OCI-LY7 (cell line): Measurements from ENCODE around the gene TFPT. TPM values are rescaled to one million over a fixed set of nuclear protein-coding genes. Genes with fewer than 3 reads are reported as not detected.

Experiments
- BruUV-seq: library from RNA; stranded (reverse); fragments of 400-500 nt; replicated peaks from 2 replicates; lab custom pipeline; 2021; lab: Mats Ljungman, UMichigan
- CTCF ChIA-PET: fragments of 300-600 bp; sonication (Branson Sonifier 250); formaldehyde crosslinking; loops from one replicate; lab custom pipeline; 2022; ENCODE audit warnings: antibody characterized with exemption; ENCODE audit not compliant: unreplicated experiment; lab: Charles Lee
- POLR2A ChIA-PET: fragments of 300-600 bp; sonication (Branson Sonifier 250); formaldehyde crosslinking; loops from one replicate; lab custom pipeline; 2022; ENCODE audit warnings: antibody characterized with exemption; lab: Charles Lee
- DNase-seq: peaks from one replicate; pipeline ENCODE4 v3.0.0-alpha.2; 2015; ENCODE audit warnings: low spot score
- H2AFZ ChIP-seq: fragments of 200-600 bp; sonication (generic), shearing (Covaris generic); 2 replicates; pipeline ENCODE4 v1.6.1; 2014; ENCODE audit warnings: mild to moderate bottlenecking, antibody characterized with exemption, low read length, moderate library complexity
- H3K27ac ChIP-seq: fragments of 200-600 bp; sonication (generic); 2 replicates; pipeline ENCODE4 v1.5.1; 2014; ENCODE audit warnings: mixed run types, low read depth, mild to moderate bottlenecking, moderate library complexity, low read length, inconsistent platforms; ENCODE audit not compliant: poor library complexity, severe bottlenecking
- H3K36me3 ChIP-seq: fragments of 200-600 bp; sonication (generic); 2 replicates; pipeline ENCODE4 v1.6.1; 2014; ENCODE audit warnings: mild to moderate bottlenecking, antibody characterized with exemption, low read length, moderate library complexity, mixed read lengths; ENCODE audit not compliant: insufficient read depth
- H3K4me1 ChIP-seq: fragments of 200-600 bp; sonication (generic); 2 replicates; pipeline ENCODE4 v1.5.1; 2014; ENCODE audit warnings: mild to moderate bottlenecking, low read length; ENCODE audit not compliant: insufficient read depth, poor library complexity, severe bottlenecking
- H3K4me2 ChIP-seq: fragments of 200-600 bp; sonication (generic); 2 replicates; pipeline ENCODE4 v1.6.1; 2014; ENCODE audit warnings: mild to moderate bottlenecking, low read length
- H3K4me3 ChIP-seq: fragments of 200-600 bp; sonication (generic); 2 replicates; pipeline ENCODE4 v1.5.1; 2014; ENCODE audit warnings: mild to moderate bottlenecking, low read depth, low read length; ENCODE audit not compliant: poor library complexity, severe bottlenecking
- H3K79me2 ChIP-seq: fragments of 200-600 bp; sonication (generic); 2 replicates; pipeline ENCODE4 v1.6.1; 2016; ENCODE audit warnings: low read depth, mild to moderate bottlenecking, low read length, moderate library complexity, mixed read lengths; ENCODE audit not compliant: insufficient read depth
- H3K9me2 ChIP-seq: fragments of 200-600 bp; sonication (generic); 2 replicates; pipeline ENCODE4 v1.6.1; 2016; ENCODE audit warnings: mild to moderate bottlenecking, low read length, mixed read lengths; ENCODE audit not compliant: insufficient read depth
- H3K9me3 ChIP-seq: fragments of 200-600 bp; sonication (generic); 2 replicates; pipeline ENCODE4 v1.6.1; 2014; ENCODE audit warnings: mild to moderate bottlenecking, mixed run types, low read length, mixed read lengths
- H4K20me1 ChIP-seq: fragments of 200-600 bp; sonication (generic); 2 replicates; pipeline ENCODE4 v1.6.1; 2014; ENCODE audit warnings: mild to moderate bottlenecking, antibody characterized with exemption, low read length, moderate library complexity, mixed read lengths; ENCODE audit not compliant: insufficient read depth
- EZH2phosphoT487 ChIP-seq: fragments of 200-600 bp; sonication (generic); IDR thresholded peaks from 2 replicates; pipeline ENCODE4 v1.6.1; 2018; ENCODE audit warnings: low read depth, borderline replicate concordance, mild to moderate bottlenecking, mixed run types, antibody characterized with exemption, low read length, moderate library complexity, mixed read lengths
- intact Hi-C: fragments of 100-400 bp; cut with micrococcal nuclease; formaldehyde crosslinking; loops from one replicate; pipeline ENCODE4 v1.10.0; 2022; ENCODE audit not compliant: unreplicated experiment
- total RNA-seq, 2 experiments: library from RNA; depleted of rRNA in 1 of 2; stranded (reverse); fragments of >200 nt in 1 of 2; shearing (Covaris generic) in 1 of 2; gene quantifications; 2 replicates each; pipeline ENCODE4 v1.2.3, GENCODE V29; 2014 to 2022
- TF ChIP-seq, protein P1 (sequence below): fragments of 200-600 bp; sonication (generic); conservative IDR thresholded peaks from 2 replicates; pipeline ENCODE4 v1.5.1; 2014; ENCODE audit warnings: mild to moderate bottlenecking, antibody characterized with exemption, low read length, moderate library complexity, mixed read lengths

TFPT gene
- total RNA-seq, 2 experiments from 2014 or later: 17.2 to 20.2 TPM

DNA sequence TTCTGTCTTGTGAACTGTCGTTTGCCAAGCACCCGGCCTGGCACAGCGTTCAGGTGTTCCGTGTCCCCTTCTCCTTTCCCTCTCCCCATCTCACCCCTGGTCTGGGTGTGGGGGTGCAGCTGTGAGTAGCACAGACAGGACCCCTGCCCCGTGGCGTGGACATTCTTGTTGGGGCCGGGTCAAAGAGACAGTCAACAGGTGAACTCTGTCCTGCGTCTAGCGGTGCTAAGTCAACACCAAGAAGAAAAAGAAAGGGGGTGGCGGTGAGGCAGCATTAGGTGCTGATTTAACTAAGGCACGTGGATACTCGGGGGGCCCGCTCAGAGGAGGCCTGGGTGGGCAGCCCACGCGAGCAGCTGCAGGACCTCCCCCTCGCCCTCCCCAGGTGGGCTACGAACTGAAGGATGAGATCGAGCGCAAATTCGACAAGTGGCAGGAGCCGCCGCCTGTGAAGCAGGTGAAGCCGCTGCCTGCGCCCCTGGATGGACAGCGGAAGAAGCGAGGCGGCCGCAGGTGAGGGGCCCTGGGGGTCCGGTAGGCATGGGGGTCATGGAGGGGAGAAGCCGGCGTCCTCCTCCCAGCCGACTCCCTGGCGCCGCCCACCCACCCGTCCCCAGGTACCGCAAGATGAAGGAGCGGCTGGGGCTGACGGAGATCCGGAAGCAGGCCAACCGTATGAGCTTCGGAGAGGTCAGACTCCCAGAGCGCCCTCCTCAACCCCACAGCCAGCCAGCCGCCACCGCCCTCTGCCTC is 12.4 kb upstream of the TFPT start:
- POLR2A ChIA-PET: no interaction called here
- Histone ChIP-seq H2AFZ (no peak overlapping the region), H3K79me2 (no peaks in the 10 kb centered on the region), H3K9me3 (no peaks in the 10 kb centered on the region), H3K4me3 (no peak overlapping the region), H3K36me3 (peaks cover 75% of the 10 kb centered on the region), H3K9me2 (no peaks in the 10 kb centered on the region), H3K4me1 (no peaks in the 10 kb centered on the region), H3K27ac (no peak overlapping the region), H4K20me1 (no peaks in the 10 kb centered on the region), H3K4me2 (no peak overlapping the region)
- intact Hi-C loops: no loop called here
- DNase-seq: no peak
- no TSS peak for BruUV-seq
- TF ChIP-seq, protein P1, sequence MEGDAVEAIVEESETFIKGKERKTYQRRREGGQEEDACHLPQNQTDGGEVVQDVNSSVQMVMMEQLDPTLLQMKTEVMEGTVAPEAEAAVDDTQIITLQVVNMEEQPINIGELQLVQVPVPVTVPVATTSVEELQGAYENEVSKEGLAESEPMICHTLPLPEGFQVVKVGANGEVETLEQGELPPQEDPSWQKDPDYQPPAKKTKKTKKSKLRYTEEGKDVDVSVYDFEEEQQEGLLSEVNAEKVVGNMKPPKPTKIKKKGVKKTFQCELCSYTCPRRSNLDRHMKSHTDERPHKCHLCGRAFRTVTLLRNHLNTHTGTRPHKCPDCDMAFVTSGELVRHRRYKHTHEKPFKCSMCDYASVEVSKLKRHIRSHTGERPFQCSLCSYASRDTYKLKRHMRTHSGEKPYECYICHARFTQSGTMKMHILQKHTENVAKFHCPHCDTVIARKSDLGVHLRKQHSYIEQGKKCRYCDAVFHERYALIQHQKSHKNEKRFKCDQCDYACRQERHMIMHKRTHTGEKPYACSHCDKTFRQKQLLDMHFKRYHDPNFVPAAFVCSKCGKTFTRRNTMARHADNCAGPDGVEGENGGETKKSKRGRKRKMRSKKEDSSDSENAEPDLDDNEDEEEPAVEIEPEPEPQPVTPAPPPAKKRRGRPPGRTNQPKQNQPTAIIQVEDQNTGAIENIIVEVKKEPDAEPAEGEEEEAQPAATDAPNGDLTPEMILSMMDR: no peak
- no peak for TF ChIP-seq EZH2phosphoT487
- CTCF ChIA-PET: no interaction called here

DNA sequence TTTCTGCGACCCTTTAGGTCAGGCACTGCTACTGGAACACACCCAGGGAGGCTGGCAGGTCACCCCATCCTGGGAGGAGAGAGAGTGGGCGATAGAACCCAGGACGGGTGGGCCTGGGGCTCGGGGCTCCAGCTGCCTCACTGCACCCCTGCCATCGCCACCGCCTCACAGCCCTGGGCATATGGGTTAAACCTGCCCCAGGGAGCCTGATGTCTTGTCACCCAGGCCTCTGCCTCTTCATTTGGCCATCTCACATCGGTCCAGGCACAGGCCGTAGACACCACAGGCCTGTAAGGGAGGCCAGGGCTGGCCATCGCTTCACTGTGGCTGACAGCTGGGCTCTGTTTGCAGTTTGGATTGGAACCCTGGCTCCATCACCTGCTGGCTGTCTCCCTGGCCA is 10.3 kb upstream of the TFPT start:
- TF ChIP-seq EZH2phosphoT487: no peak
- Histone ChIP-seq H3K79me2 (no peaks in the 10 kb centered on the region), H4K20me1 (no peaks in the 10 kb centered on the region), H3K4me2 (no peak overlapping the region), H2AFZ (no peak overlapping the region), H3K4me1 (no peaks in the 10 kb centered on the region), H3K9me3 (no peaks in the 10 kb centered on the region), H3K27ac (no peak overlapping the region), H3K9me2 (no peaks in the 10 kb centered on the region), H3K36me3 (peaks cover 80% of the 10 kb centered on the region), H3K4me3 (no peak overlapping the region)
- DNase-seq: no peak
- BruUV-seq: no TSS peak
- intact Hi-C loops: no loop called here
- ChIA-PET CTCF (no interaction called here), POLR2A (no interaction called here)

DNA sequence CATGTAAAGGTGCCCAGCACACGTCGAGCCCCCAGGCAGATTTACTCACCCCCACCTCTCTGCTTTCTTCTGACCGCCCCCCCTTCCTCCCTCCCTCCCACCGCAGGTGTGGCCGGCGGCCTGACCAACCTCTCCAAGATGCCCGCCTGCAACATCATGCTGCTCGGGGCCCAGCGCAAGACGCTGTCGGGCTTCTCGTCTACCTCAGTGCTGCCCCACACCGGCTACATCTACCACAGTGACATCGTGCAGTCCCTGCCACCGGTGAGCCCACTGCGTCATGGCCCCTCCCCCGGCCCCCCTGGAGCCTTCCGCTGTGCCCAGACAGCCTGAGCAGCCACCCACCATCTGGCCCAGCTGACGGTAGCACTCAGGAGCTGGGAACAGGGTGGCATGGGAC is 8.9 kb upstream of the TFPT start:
- no peaks in the 10 kb centered on the region for H3K79me2 ChIP-seq
- H3K9me3 ChIP-seq: no peaks in the 10 kb centered on the region
- no peaks in the 10 kb centered on the region for H4K20me1 ChIP-seq
- H3K4me2 ChIP-seq: no peak overlapping the region
- BruUV-seq: no TSS peak
- H3K9me2 ChIP-seq: no peaks in the 10 kb centered on the region
- intact Hi-C loops: no loop called here
- CTCF ChIA-PET: no interaction called here
- no peak for DNase-seq
- no peak overlapping the region for H2AFZ ChIP-seq
- no peaks in the 10 kb centered on the region for H3K4me1 ChIP-seq
- no peak overlapping the region for H3K27ac ChIP-seq
- H3K36me3 ChIP-seq: peaks cover 86% of the 10 kb centered on the region
- POLR2A ChIA-PET: no interaction called here
- no peak for TF ChIP-seq EZH2phosphoT487
- TF ChIP-seq, protein P1: no peak
- H3K4me3 ChIP-seq: no peak overlapping the region
